Measurements from ENCODE around the gene ASB15.

DNA sequence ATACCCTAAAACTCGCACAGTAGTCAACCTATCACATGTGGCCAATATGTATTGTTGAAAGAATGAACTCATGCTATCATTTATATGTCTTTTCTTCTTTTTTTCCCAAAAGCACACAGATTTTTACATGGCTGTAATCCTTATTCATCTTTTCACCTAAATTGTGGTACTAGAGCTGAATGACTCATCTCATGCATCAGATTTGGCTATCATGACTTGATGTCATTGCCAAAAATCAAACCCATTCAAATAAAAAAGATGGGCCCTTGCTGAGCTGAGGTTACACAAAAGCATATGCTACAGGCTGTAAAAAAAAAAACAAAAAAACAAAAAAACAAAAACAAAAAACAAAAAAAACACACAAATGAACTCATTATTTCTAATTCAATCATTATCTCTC is 50.8 kb downstream of the ASB15 start:
- TF ChIP-seq, protein P1, sequence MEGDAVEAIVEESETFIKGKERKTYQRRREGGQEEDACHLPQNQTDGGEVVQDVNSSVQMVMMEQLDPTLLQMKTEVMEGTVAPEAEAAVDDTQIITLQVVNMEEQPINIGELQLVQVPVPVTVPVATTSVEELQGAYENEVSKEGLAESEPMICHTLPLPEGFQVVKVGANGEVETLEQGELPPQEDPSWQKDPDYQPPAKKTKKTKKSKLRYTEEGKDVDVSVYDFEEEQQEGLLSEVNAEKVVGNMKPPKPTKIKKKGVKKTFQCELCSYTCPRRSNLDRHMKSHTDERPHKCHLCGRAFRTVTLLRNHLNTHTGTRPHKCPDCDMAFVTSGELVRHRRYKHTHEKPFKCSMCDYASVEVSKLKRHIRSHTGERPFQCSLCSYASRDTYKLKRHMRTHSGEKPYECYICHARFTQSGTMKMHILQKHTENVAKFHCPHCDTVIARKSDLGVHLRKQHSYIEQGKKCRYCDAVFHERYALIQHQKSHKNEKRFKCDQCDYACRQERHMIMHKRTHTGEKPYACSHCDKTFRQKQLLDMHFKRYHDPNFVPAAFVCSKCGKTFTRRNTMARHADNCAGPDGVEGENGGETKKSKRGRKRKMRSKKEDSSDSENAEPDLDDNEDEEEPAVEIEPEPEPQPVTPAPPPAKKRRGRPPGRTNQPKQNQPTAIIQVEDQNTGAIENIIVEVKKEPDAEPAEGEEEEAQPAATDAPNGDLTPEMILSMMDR (IDR thresholded peaks at IDR 0.05): no peak
- no peak for TF ChIP-seq REST (IDR thresholded peaks at IDR 0.05; ENCODE audit: insufficient read depth in 1 of 2, low read depth in 2 of 2, low read length in 1 of 2)
- TF ChIP-seq POLR2AphosphoS5 (IDR thresholded peaks at IDR 0.05; ENCODE audit: low read depth, low read length): no peak
- TF ChIP-seq SIN3A (IDR thresholded peaks at IDR 0.05; ENCODE audit: borderline replicate concordance, insufficient read depth, low read depth, low read length): no peak
- no peak for TF ChIP-seq TCF7L2 (IDR thresholded peaks at IDR 0.05; ENCODE audit: low read depth, low read length)

Data from Panc1 (cell line).